GM13976 (cell line): Measurements from ENCODE around the gene DPH7.

ENCODE experiments used
- DNase-seq: peaks from one replicate; pipeline ENCODE4 v3.0.0; 2012; ENCODE audit warnings: low spot score
- in situ Hi-C: fragments of 300-500 bp; cut with MboI; formaldehyde crosslinking; loops from one replicate; pipeline ENCODE4 v1.12.0; 2022; ENCODE audit warnings: low sequenced_read_pairs, mixed read lengths, inconsistent platforms; ENCODE audit not compliant: unreplicated experiment
- TF ChIP-seq, protein P1 (sequence below): IDR thresholded peaks from 2 replicates; pipeline ENCODE4 v1.5.1; 2012; ENCODE audit warnings: borderline replicate concordance, mild to moderate bottlenecking; ENCODE audit not compliant: insufficient read depth; ENCODE audit errors: extremely low read depth, missing control alignments, control extremely low read depth

Gene DPH7

DNA sequence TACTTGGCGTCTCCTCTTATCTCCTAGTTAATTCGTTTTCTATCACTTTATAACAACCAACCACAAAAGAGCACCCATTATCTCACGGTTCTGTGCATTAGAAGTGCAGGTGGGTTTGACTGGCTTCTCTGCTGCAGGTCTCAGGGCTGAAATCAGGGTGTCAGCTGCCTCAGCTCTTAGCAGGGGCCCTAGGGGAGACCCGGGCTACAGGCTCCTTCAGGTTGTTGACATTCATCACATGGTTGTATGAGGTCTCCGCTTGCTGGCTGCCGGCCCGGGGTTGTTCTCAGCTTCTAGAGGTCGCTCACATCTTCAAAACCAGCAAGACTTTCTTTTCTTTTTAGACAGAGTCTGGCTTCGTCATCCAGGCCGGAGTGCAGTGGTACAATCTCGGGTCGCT, 14.5 kb upstream of the DPH7 start:
- TF ChIP-seq, protein P1, sequence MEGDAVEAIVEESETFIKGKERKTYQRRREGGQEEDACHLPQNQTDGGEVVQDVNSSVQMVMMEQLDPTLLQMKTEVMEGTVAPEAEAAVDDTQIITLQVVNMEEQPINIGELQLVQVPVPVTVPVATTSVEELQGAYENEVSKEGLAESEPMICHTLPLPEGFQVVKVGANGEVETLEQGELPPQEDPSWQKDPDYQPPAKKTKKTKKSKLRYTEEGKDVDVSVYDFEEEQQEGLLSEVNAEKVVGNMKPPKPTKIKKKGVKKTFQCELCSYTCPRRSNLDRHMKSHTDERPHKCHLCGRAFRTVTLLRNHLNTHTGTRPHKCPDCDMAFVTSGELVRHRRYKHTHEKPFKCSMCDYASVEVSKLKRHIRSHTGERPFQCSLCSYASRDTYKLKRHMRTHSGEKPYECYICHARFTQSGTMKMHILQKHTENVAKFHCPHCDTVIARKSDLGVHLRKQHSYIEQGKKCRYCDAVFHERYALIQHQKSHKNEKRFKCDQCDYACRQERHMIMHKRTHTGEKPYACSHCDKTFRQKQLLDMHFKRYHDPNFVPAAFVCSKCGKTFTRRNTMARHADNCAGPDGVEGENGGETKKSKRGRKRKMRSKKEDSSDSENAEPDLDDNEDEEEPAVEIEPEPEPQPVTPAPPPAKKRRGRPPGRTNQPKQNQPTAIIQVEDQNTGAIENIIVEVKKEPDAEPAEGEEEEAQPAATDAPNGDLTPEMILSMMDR = no peak
- in situ Hi-C loops = no loop called here
- DNase-seq = no peak

- DNase-seq = no peak
- TF ChIP-seq, protein P1 = no peak
- in situ Hi-C loops = no loop called here
These were observed 14.0 kb upstream of the DPH7 start for GRCh38 chr9:137592767-137593166.

DNA sequence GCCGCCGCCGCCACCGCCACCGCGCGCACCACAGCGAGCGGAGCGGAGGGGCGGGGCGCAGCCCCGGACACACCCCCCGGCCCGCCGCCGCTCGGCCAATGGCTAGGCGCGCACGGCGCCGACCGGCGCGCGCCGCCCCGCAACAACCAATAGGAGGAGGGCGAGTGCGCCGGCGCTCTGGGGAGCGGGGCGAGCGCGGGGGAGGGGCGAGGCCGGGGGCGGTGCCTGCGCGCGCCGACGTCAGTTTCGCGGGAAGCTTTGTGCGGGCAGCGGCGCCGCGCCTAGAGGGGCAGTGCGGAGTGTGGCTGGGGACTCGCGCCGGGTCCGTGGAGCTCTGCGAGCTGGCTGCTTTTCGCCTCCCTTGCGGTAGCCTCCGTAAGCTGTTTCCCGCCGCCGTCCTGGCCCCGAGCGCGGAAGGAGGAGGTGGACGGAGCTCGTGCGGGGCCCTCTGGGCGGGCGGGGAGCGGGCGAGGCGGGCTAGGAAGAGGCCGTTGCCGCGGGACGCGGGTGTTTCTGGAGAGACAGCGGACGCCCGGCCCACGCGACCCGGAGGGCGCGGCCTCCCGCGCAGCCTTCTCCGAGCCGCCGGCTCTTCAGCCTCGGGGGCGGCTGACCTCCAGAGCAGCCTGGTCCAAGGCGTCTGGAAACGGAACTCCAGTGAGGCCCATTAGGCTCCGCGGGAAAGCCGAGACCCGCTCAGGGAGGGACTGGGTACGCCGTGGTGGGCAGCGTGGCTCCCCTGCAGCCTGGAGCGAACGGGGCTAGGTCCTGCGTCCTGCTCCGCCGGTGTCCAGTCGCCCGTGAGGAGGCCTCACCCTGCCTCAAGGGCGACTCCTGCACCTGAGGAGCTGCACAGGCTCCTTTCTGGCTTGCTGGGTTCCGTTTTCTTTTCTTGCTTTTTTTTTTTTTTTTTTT, 12.0 kb upstream of the DPH7 start, which contains the start of gene ZMYND19:
Gene ZMYND19 (minus strand): TSS at position 44 of the 915 bp plus-strand sequence. CDS start 249 bp downstream, outside the sequence.
- TF ChIP-seq, protein P1 = no peak
- peak; percentile 100 for DNase-seq
- in situ Hi-C loops = no loop called here

- in situ Hi-C loops = no loop called here
- TF ChIP-seq, protein P1 = no peak
- no peak for DNase-seq
These were observed 11.4 kb upstream of the DPH7 start for GRCh38 chr9:137590123-137590468.

GRCh38 chr9:137589441-137590122, 10.9 kb upstream of the DPH7 start:
- in situ Hi-C loops = no loop called here
- DNase-seq = peak; percentile 45

DNA sequence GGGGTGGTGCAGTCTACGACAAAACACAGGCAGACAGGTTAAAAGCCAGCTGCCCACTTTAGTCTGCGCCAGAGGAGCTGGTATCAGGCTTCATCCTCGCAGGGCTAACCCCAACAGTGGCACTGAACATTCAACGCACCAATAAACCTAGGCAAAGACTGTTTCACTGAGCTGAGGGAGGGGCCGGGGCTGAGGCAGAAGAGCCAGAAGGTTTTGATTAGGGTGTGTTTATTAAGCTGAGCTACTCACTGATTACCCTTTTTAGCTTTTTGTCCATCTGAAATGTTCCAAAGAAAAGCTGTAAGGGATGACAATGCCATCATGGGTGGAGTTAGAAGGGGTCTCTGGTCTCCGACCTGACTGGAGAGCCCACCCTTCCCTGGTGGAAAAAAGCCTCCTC, 10.2 kb upstream of the DPH7 start:
- in situ Hi-C loops = no loop called here
- TF ChIP-seq, protein P1 = no peak
- DNase-seq = no peak

More at GRCh38 chr9:137589441-137590122, 10.9 kb upstream of the DPH7 start:
- TF ChIP-seq, protein P1 = no peak
